ENCODE measurements around the gene WDR70. TPM values are rescaled to one million over a fixed set of nuclear protein-coding genes. Genes with fewer than 3 reads are reported as not detected.

Gene WDR70
- total RNA-seq, 1 donor from 2014 or later, result 29.0 TPM

DNA sequence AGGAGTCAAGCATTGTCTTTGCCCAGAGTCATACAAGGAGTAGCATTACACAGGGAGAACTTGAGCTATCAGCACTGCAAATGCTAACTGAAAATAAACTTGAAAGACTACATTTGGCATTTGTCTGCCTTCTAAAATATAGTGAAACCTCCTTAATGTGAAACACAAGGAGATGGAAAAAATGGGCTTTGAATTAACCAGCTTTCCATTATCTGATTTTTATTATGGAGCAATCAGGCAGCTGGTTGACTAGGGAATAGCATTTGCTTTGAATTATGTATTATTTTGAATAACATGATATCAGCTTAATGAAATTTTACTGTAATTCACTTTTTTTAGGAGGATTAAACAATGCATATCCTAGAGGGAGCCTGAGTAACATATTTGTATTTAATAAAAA, 329.9 kb downstream of the WDR70 start:
- intact Hi-C loops (cut with DNase I), result no loop called here
- Histone ChIP-seq H3K27me3 (ENCODE audit: low read depth) (no peaks in the 10 kb centered on the region), H3K36me3 (no peaks in the 10 kb centered on the region), H3K4me1 (no peaks in the 10 kb centered on the region), H3K9me3 (no peaks in the 10 kb centered on the region), H3K4me3 (no peak overlapping the region), H3K27ac (no peak overlapping the region)
- TF ChIP-seq, protein P1, sequence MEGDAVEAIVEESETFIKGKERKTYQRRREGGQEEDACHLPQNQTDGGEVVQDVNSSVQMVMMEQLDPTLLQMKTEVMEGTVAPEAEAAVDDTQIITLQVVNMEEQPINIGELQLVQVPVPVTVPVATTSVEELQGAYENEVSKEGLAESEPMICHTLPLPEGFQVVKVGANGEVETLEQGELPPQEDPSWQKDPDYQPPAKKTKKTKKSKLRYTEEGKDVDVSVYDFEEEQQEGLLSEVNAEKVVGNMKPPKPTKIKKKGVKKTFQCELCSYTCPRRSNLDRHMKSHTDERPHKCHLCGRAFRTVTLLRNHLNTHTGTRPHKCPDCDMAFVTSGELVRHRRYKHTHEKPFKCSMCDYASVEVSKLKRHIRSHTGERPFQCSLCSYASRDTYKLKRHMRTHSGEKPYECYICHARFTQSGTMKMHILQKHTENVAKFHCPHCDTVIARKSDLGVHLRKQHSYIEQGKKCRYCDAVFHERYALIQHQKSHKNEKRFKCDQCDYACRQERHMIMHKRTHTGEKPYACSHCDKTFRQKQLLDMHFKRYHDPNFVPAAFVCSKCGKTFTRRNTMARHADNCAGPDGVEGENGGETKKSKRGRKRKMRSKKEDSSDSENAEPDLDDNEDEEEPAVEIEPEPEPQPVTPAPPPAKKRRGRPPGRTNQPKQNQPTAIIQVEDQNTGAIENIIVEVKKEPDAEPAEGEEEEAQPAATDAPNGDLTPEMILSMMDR (IDR thresholded peaks at IDR 0.05), result no peak
- ATAC-seq (no peak), DNase-seq (no peak)

DNA sequence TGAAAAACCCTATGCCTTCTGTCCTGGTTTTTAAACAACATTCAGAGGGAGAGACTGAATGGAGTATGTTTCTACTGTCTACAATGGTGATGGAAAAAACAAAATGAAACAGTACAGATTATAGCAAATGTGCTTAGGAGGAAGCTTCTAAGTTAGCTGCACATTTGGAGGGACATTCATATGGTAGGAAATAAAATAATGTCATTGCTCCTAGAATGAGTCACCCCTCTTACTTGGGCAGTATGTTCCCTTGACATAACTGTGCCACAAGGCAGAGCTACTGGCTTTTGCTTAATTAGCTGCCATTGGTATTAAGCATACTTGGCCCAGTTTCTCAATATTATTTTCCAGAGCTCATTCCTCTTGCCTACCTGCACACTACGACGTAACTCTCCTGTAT, 331.8 kb downstream of the WDR70 start:
- Histone ChIP-seq H3K27me3 (ENCODE audit: low read depth) (no peaks in the 10 kb centered on the region), H3K4me3 (no peak overlapping the region), H3K36me3 (no peaks in the 10 kb centered on the region), H3K9me3 (no peaks in the 10 kb centered on the region), H3K27ac (no peak overlapping the region), H3K4me1 (no peaks in the 10 kb centered on the region)
- intact Hi-C loops (cut with DNase I), result no loop called here
- DNase-seq, result no peak
- ATAC-seq, result no peak
- TF ChIP-seq, protein P1 (IDR thresholded peaks at IDR 0.05), result no peak

DNA sequence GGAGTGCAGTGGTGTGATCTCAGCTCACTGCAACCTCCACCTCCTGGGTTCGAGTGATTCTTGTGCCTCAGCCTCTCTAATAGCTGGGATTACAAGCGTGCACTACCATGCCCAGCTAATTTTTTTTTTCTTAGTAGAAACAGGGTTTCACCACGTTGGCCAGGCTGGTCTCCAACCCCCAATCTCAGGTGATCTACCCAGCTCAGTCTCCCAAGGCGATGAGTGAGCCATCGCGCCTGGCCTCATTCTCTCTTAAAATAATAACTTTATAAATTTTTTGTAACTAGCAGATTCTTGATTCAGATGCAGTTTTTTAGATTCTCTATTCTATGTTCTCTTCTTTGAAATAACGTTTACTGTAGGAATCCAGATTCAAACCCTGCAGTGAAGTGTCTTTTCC, 333.6 kb downstream of the WDR70 start:
- intact Hi-C loops (cut with DNase I), result no loop called here
- no peak for ATAC-seq
- no peak overlapping the region for H3K4me3 ChIP-seq
- no peaks in the 10 kb centered on the region for H3K27me3 ChIP-seq (ENCODE audit: low read depth)
- no peak overlapping the region for H3K27ac ChIP-seq
- peaks cover 9% of the 10 kb centered on the region for H3K4me1 ChIP-seq
- no peak for DNase-seq
- TF ChIP-seq, protein P1 (IDR thresholded peaks at IDR 0.05), result no peak
- no peaks in the 10 kb centered on the region for H3K36me3 ChIP-seq
- H3K9me3 ChIP-seq, result no peaks in the 10 kb centered on the region

DNA sequence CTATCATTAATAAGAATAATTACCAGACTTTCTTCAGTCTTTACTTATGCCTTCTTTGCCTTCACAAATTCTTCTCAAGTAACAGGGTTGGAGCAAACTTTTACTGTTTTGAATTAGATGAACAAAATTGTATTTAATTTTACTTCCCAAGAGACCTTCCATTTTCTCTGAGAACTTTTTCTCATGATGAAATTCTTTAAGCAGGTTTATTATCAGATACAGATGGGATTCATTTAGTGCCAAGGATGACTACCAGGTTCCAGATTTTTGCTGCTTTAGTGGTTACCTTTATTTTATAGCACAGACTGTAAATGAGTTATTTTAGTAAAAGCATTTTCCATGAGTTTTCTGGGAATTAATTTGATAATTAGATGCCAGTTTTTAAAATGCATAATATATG, 335.6 kb downstream of the WDR70 start:
- TF ChIP-seq, protein P1 (IDR thresholded peaks at IDR 0.05), result no peak
- H3K27me3 ChIP-seq (ENCODE audit: low read depth), result no peaks in the 10 kb centered on the region
- H3K27ac ChIP-seq, result no peak overlapping the region
- DNase-seq (no peak), ATAC-seq (no peak)
- peaks cover 14% of the 10 kb centered on the region for H3K4me1 ChIP-seq
- no peak overlapping the region for H3K4me3 ChIP-seq
- intact Hi-C loops (cut with DNase I), result no loop called here
- H3K9me3 ChIP-seq, result no peaks in the 10 kb centered on the region
- H3K36me3 ChIP-seq, result no peaks in the 10 kb centered on the region

DNA sequence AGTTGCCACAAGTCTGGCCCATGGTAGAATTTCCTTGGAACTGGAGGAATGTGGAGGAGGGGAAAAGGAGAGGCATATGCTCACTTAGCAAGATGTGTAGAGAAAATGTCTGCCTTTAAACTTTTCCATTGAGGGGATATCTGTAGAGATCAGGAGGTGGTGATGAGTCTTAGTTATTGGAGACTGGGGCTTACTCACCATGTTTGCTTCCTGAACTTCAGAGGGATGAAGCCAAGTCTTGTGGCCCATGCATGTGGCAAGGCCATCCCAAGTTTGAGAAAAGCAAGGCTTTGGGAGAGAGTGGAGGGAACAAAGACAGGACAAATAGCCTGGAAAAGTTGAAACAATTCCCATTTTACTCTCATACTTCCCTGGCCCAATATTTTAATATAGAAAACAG, 336.2 kb downstream of the WDR70 start:
- no peaks in the 10 kb centered on the region for H3K27me3 ChIP-seq (ENCODE audit: low read depth)
- no peak overlapping the region for H3K27ac ChIP-seq
- H3K4me1 ChIP-seq, result peaks cover 14% of the 10 kb centered on the region
- ATAC-seq (no peak), DNase-seq (no peak)
- no peaks in the 10 kb centered on the region for H3K9me3 ChIP-seq
- no peak overlapping the region for H3K4me3 ChIP-seq
- H3K36me3 ChIP-seq, result no peaks in the 10 kb centered on the region
- TF ChIP-seq, protein P1 (IDR thresholded peaks at IDR 0.05), result no peak
- intact Hi-C loops (cut with DNase I), result no loop called here

DNA sequence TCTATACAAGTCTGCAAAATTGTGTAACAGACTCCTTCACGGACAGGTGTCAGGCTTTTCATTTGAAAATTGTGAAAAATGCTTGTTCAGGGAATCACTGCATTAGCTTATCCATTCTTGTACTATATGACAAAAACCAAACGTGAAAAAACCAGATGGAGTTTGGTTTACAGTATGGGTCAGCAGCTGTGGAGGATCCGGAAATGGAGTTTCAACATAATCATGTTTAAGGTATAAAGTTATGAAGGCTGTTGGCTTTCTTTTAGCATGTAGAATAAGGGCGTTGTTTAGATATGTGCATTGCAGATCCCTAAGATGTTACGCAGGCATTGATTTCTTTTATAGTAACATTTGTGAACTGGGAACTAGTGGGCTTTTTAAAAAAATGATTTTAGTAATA, 336.9 kb downstream of the WDR70 start:
- intact Hi-C loops (cut with DNase I), result no loop called here
- Histone ChIP-seq H3K36me3 (no peaks in the 10 kb centered on the region), H3K27me3 (ENCODE audit: low read depth) (no peaks in the 10 kb centered on the region), H3K9me3 (no peaks in the 10 kb centered on the region), H3K27ac (no peak overlapping the region), H3K4me1 (peaks cover 14% of the 10 kb centered on the region), H3K4me3 (no peak overlapping the region)
- DNase-seq, result no peak
- TF ChIP-seq, protein P1 (IDR thresholded peaks at IDR 0.05), result no peak
- ATAC-seq, result no peak

Measured in lower lobe of right lung (tissue), 2 donors.